Measurements from ENCODE around the gene ADAM22. TPM values are rescaled to one million over a fixed set of nuclear protein-coding genes. Genes with fewer than 3 reads are reported as not detected.

Gene ADAM22
- total and polyA plus RNA-seq, 4 experiments from 2014 or later = 0.21 to 7.7 (median 3.5) TPM

GRCh38 chr7:88141479-88141878, 207.4 kb downstream of the ADAM22 start:
- H3K9me3 ChIP-seq (ENCODE audit: control insufficient read depth in 1 of 2, low read length in 2 of 2) = no peaks in the 10 kb centered on the region
- H3K4me1 ChIP-seq (ENCODE audit: insufficient read depth, low read length) = no peaks in the 10 kb centered on the region
- H3K4me3 Mint-ChIP-seq = no peak overlapping the region
- POLR2A ChIA-PET (ENCODE audit: partially characterized antibody) = no interaction called here
- H3K27ac Mint-ChIP-seq = no peak overlapping the region
- intact Hi-C loops (cut with micrococcal nuclease) = no loop called here
- no peaks in the 10 kb centered on the region for H3K27me3 Mint-ChIP-seq
- H3K9me3 Mint-ChIP-seq = peaks cover 0 to 3% (median 0%) of the 10 kb centered on the region in 8 donors
- no peak overlapping the region for H3K27ac ChIP-seq (ENCODE audit: low read depth, low read length)
- H3K36me3 ChIP-seq (ENCODE audit: insufficient read depth, low read length) = no peaks in the 10 kb centered on the region
- no peaks in the 10 kb centered on the region for H3K4me1 Mint-ChIP-seq
- H3K36me3 Mint-ChIP-seq = peaks cover 5 to 11% of the 10 kb centered on the region in 2 donors
- no peak for DNase-seq
- H3K4me3 ChIP-seq (ENCODE audit: low read length in 2 of 2) = no peak overlapping the region
- CTCF ChIA-PET (ENCODE audit: partially characterized antibody) = no interaction called here
- no peaks in the 10 kb centered on the region for H3K27me3 ChIP-seq (ENCODE audit: insufficient read depth, low read length)

- H3K4me1 Mint-ChIP-seq = no peaks in the 10 kb centered on the region
- no peak overlapping the region for H3K4me3 Mint-ChIP-seq
- H3K27me3 ChIP-seq (ENCODE audit: insufficient read depth, low read length) = no peaks in the 10 kb centered on the region
- H3K9me3 ChIP-seq (ENCODE audit: control insufficient read depth in 1 of 2, low read length in 2 of 2) = no peaks in the 10 kb centered on the region
- intact Hi-C loops (cut with micrococcal nuclease) = no loop called here
- H3K27me3 Mint-ChIP-seq = no peaks in the 10 kb centered on the region
- H3K27ac Mint-ChIP-seq = no peak overlapping the region
- no peaks in the 10 kb centered on the region for H3K36me3 ChIP-seq (ENCODE audit: insufficient read depth, low read length)
- H3K27ac ChIP-seq (ENCODE audit: low read depth, low read length) = no peak overlapping the region
- H3K4me3 ChIP-seq (ENCODE audit: low read length in 2 of 2) = no peak overlapping the region
- no peak for DNase-seq
- CTCF ChIA-PET (ENCODE audit: partially characterized antibody) = no interaction called here
- no peaks in the 10 kb centered on the region for H3K4me1 ChIP-seq (ENCODE audit: insufficient read depth, low read length)
- peaks cover 0 to 3% (median 0%) of the 10 kb centered on the region in 8 donors for H3K9me3 Mint-ChIP-seq
- POLR2A ChIA-PET (ENCODE audit: partially characterized antibody) = no interaction called here
- peaks cover 5 to 11% of the 10 kb centered on the region in 2 donors for H3K36me3 Mint-ChIP-seq
These were observed 207.9 kb downstream of the ADAM22 start for GRCh38 chr7:88141953-88142352.

GRCh38 chr7:88146616-88147015, 212.6 kb downstream of the ADAM22 start:
- no peaks in the 10 kb centered on the region for H3K27me3 Mint-ChIP-seq
- no peak overlapping the region for H3K27ac ChIP-seq (ENCODE audit: low read depth, low read length)
- H3K9me3 ChIP-seq (ENCODE audit: control insufficient read depth in 1 of 2, low read length in 2 of 2) = no peaks in the 10 kb centered on the region
- H3K36me3 ChIP-seq (ENCODE audit: insufficient read depth, low read length) = no peaks in the 10 kb centered on the region
- no peaks in the 10 kb centered on the region for H3K9me3 Mint-ChIP-seq
- ChIA-PET POLR2A (ENCODE audit: partially characterized antibody) (no interaction called here), CTCF (ENCODE audit: partially characterized antibody) (no interaction called here)
- no peaks in the 10 kb centered on the region for H3K27me3 ChIP-seq (ENCODE audit: insufficient read depth, low read length)
- no peaks in the 10 kb centered on the region for H3K4me1 Mint-ChIP-seq
- DNase-seq = no peak
- intact Hi-C loops (cut with micrococcal nuclease) = no loop called here
- no peak overlapping the region for H3K4me3 ChIP-seq (ENCODE audit: low read length in 2 of 2)
- peaks cover 7 to 24% of the 10 kb centered on the region in 2 donors for H3K36me3 Mint-ChIP-seq
- no peaks in the 10 kb centered on the region for H3K4me1 ChIP-seq (ENCODE audit: insufficient read depth, low read length)
- no peak overlapping the region for H3K4me3 Mint-ChIP-seq
- no peak overlapping the region for H3K27ac Mint-ChIP-seq

GRCh38 chr7:88147341-88147740, 213.3 kb downstream of the ADAM22 start:
- intact Hi-C loops (cut with micrococcal nuclease) = no loop called here
- Histone ChIP-seq H3K27me3 (ENCODE audit: insufficient read depth, low read length) (no peaks in the 10 kb centered on the region), H3K9me3 (ENCODE audit: control insufficient read depth in 1 of 2, low read length in 2 of 2) (no peaks in the 10 kb centered on the region), H3K36me3 (ENCODE audit: insufficient read depth, low read length) (no peaks in the 10 kb centered on the region), H3K4me3 (ENCODE audit: low read length in 2 of 2) (no peak overlapping the region), H3K4me1 (ENCODE audit: insufficient read depth, low read length) (no peaks in the 10 kb centered on the region), H3K27ac (ENCODE audit: low read depth, low read length) (no peak overlapping the region)
- H3K27ac Mint-ChIP-seq = no peak overlapping the region
- H3K9me3 Mint-ChIP-seq = no peaks in the 10 kb centered on the region
- H3K4me3 Mint-ChIP-seq = no peak overlapping the region
- POLR2A ChIA-PET (ENCODE audit: partially characterized antibody) = no interaction called here
- no peak for DNase-seq
- H3K36me3 Mint-ChIP-seq = peaks cover 9 to 24% of the 10 kb centered on the region in 2 donors
- no peaks in the 10 kb centered on the region for H3K27me3 Mint-ChIP-seq
- CTCF ChIA-PET (ENCODE audit: partially characterized antibody) = no interaction called here
- H3K4me1 Mint-ChIP-seq = no peaks in the 10 kb centered on the region

GRCh38 chr7:88147949-88148348, 213.9 kb downstream of the ADAM22 start:
- intact Hi-C loops (cut with micrococcal nuclease) = no loop called here
- no peaks in the 10 kb centered on the region for H3K4me1 ChIP-seq (ENCODE audit: insufficient read depth, low read length)
- Mint-ChIP-seq H3K27me3 (no peaks in the 10 kb centered on the region), H3K4me1 (no peaks in the 10 kb centered on the region), H3K27ac (no peak overlapping the region), H3K36me3 (peaks cover 9 to 29% of the 10 kb centered on the region in 2 donors), H3K4me3 (no peak overlapping the region), H3K9me3 (no peaks in the 10 kb centered on the region)
- H3K4me3 ChIP-seq (ENCODE audit: low read length in 2 of 2) = no peak overlapping the region
- H3K27me3 ChIP-seq (ENCODE audit: insufficient read depth, low read length) = no peaks in the 10 kb centered on the region
- CTCF ChIA-PET (ENCODE audit: partially characterized antibody) = no interaction called here
- no peaks in the 10 kb centered on the region for H3K9me3 ChIP-seq (ENCODE audit: control insufficient read depth in 1 of 2, low read length in 2 of 2)
- no peaks in the 10 kb centered on the region for H3K36me3 ChIP-seq (ENCODE audit: insufficient read depth, low read length)
- no peak for DNase-seq
- POLR2A ChIA-PET (ENCODE audit: partially characterized antibody) = no interaction called here
- H3K27ac ChIP-seq (ENCODE audit: low read depth, low read length) = no peak overlapping the region

GRCh38 chr7:88150033-88150432, 216.0 kb downstream of the ADAM22 start:
- intact Hi-C loops (cut with micrococcal nuclease) = no loop called here
- Mint-ChIP-seq H3K4me1 (no peaks in the 10 kb centered on the region), H3K36me3 (peaks cover 18 to 35% of the 10 kb centered on the region in 2 donors), H3K9me3 (no peaks in the 10 kb centered on the region), H3K27ac (no peak overlapping the region), H3K4me3 (no peak overlapping the region), H3K27me3 (no peaks in the 10 kb centered on the region)
- no peaks in the 10 kb centered on the region for H3K27me3 ChIP-seq (ENCODE audit: insufficient read depth, low read length)
- H3K27ac ChIP-seq (ENCODE audit: low read depth, low read length) = no peak overlapping the region
- H3K4me1 ChIP-seq (ENCODE audit: insufficient read depth, low read length) = no peaks in the 10 kb centered on the region
- H3K9me3 ChIP-seq (ENCODE audit: control insufficient read depth in 1 of 2, low read length in 2 of 2) = no peaks in the 10 kb centered on the region
- DNase-seq = no peak
- CTCF ChIA-PET (ENCODE audit: partially characterized antibody) = no interaction called here
- POLR2A ChIA-PET (ENCODE audit: partially characterized antibody) = no interaction called here
- H3K4me3 ChIP-seq (ENCODE audit: low read length in 2 of 2) = no peak overlapping the region
- H3K36me3 ChIP-seq (ENCODE audit: insufficient read depth, low read length) = no peaks in the 10 kb centered on the region

- Mint-ChIP-seq H3K36me3 (peaks cover 20 to 33% of the 10 kb centered on the region in 2 donors), H3K9me3 (peaks cover 0 to 2% (median 0%) of the 10 kb centered on the region in 8 donors), H3K4me1 (no peaks in the 10 kb centered on the region), H3K27ac (no peak overlapping the region), H3K4me3 (no peak overlapping the region), H3K27me3 (no peaks in the 10 kb centered on the region)
- no peak for DNase-seq
- intact Hi-C loops (cut with micrococcal nuclease) = no loop called here
- Histone ChIP-seq H3K4me3 (ENCODE audit: low read length in 2 of 2) (no peak overlapping the region), H3K27ac (ENCODE audit: low read depth, low read length) (no peak overlapping the region), H3K36me3 (ENCODE audit: insufficient read depth, low read length) (no peaks in the 10 kb centered on the region), H3K9me3 (ENCODE audit: control insufficient read depth in 1 of 2, low read length in 2 of 2) (no peaks in the 10 kb centered on the region), H3K4me1 (ENCODE audit: insufficient read depth, low read length) (no peaks in the 10 kb centered on the region), H3K27me3 (ENCODE audit: insufficient read depth, low read length) (no peaks in the 10 kb centered on the region)
- POLR2A ChIA-PET (ENCODE audit: partially characterized antibody) = no interaction called here
- CTCF ChIA-PET (ENCODE audit: partially characterized antibody) = interaction anchor here (1.2 kb wide), 1 partner anchor 8 kb away, joined by 3 read pairs; no protein-coding TSS in a partner anchor
These were observed 217.2 kb downstream of the ADAM22 start for GRCh38 chr7:88151119-88151790.

Measured in CD4-positive, alpha-beta memory T cell (primary cell).